SU-DHL-6 (cell line): ENCODE data around the gene EMC10.

Experiments used
- H2AFZ ChIP-seq: fragments of 200-600 bp; sonication (generic); 2 replicates; pipeline ENCODE4 v1.6.1; 2014; ENCODE audit warnings: low read depth, mild to moderate bottlenecking, moderate library complexity, mixed read lengths, antibody characterized with exemption, low read length; ENCODE audit not compliant: severe bottlenecking
- H3F3A ChIP-seq: fragments of 200-600 bp; shearing (Covaris generic); 2 replicates; pipeline ENCODE4 v1.6.0; 2016; ENCODE audit warnings: antibody characterized with exemption, mild to moderate bottlenecking; ENCODE audit not compliant: insufficient read depth
- H3K27ac ChIP-seq: fragments of 200-600 bp; sonication (generic); 2 replicates; pipeline ENCODE4 v1.5.1; 2016; ENCODE audit warnings: low read depth, mild to moderate bottlenecking, low read length, moderate library complexity, mixed read lengths
- H3K27me3 ChIP-seq: fragments of 200-600 bp; sonication (generic), shearing (Covaris generic); 2 replicates; pipeline ENCODE4 v1.6.0; 2014; ENCODE audit warnings: mild to moderate bottlenecking, low read length
- H3K36me3 ChIP-seq: fragments of 200-600 bp; sonication (generic); 2 replicates; pipeline ENCODE4 v1.6.1; 2014; ENCODE audit warnings: mild to moderate bottlenecking, low read length, mixed read lengths
- H3K4me2 ChIP-seq: fragments of 300-600, 200-600 bp; shearing (Covaris generic), sonication (generic); 2 replicates; pipeline ENCODE4 v1.6.0; 2014; ENCODE audit warnings: low read length, low read depth, mild to moderate bottlenecking; ENCODE audit not compliant: poor library complexity, severe bottlenecking
- H3K4me3 ChIP-seq: fragments of 200-600 bp; sonication (generic); 2 replicates; pipeline ENCODE4 v1.5.1; 2014; ENCODE audit warnings: antibody characterized with exemption, low read length, mild to moderate bottlenecking, mixed read lengths; ENCODE audit not compliant: insufficient read depth, poor library complexity, severe bottlenecking
- H3K79me2 ChIP-seq: fragments of 200-600 bp; sonication (generic); 2 replicates; pipeline ENCODE4 v1.6.1; 2014; ENCODE audit warnings: mild to moderate bottlenecking, low read length, moderate library complexity; ENCODE audit not compliant: insufficient read depth
- H3K9ac ChIP-seq: fragments of 200-600 bp; sonication (generic); 2 replicates; pipeline ENCODE4 v1.7.0; 2014; ENCODE audit warnings: mild to moderate bottlenecking, low read length
- H3K9me2 ChIP-seq: fragments of 200-600 bp; sonication (generic); replicated peaks from 2 replicates; pipeline ENCODE4 v1.6.1; 2014; ENCODE audit warnings: low read length; ENCODE audit not compliant: insufficient read depth
- H3K9me3 ChIP-seq: fragments of 200-600 bp; sonication (generic); 2 replicates; pipeline ENCODE4 v1.6.1; 2014; ENCODE audit warnings: low read length, mixed read lengths; ENCODE audit not compliant: insufficient read depth
- H4K20me1 ChIP-seq: fragments of 200-600 bp; sonication (generic); 2 replicates; pipeline ENCODE4 v1.6.1; 2014; ENCODE audit warnings: low read depth, mild to moderate bottlenecking, antibody characterized with exemption, low read length, moderate library complexity, mixed read lengths
- EZH2phosphoT487 ChIP-seq: fragments of 200-600 bp; sonication (generic), shearing (Covaris generic); conservative IDR thresholded peaks from 2 replicates; pipeline ENCODE4 v1.6.1; 2018; ENCODE audit warnings: mild to moderate bottlenecking, antibody characterized with exemption, low read length, moderate library complexity, mixed read lengths
- TF ChIP-seq, protein P1 (sequence below): fragments of 200-600 bp; sonication (generic); IDR thresholded peaks from one replicate; pipeline ENCODE4 v1.5.1; 2017; ENCODE audit warnings: antibody characterized with exemption, mild to moderate bottlenecking, low read length, moderate library complexity; ENCODE audit not compliant: insufficient read depth, poor library complexity, severe bottlenecking

The EMC10 gene

GRCh38 chr19:50537306-50537685 is 61.0 kb downstream of the EMC10 start:
- no peak overlapping the region for H2AFZ ChIP-seq
- H3K36me3 ChIP-seq = no peaks in the 10 kb centered on the region

DNA sequence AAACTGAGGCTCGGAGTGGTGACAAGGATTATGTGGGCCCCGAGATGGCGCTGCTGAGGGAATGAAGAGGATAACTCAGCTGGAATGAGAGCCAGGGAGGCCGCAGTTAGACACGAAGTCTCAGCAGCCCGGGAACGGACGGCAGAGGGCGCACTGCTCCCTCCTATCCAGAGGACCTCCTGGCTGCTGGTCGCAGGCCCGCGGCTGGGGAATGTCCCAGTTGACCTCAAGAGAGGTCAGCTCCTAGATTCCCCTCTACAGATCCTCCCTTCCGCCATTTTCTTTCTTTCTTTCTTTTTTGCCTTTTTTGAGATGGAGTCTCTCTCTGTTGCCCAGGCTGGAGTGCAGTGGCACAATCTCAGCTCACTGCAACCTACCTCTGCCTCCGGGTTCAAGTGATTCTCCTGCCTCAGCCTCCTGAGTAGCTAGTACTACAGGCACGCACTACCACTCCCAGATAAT is 61.5 kb downstream of the EMC10 start:
- Histone ChIP-seq H3K27me3 (no peaks in the 10 kb centered on the region), H3K9ac (no peak overlapping the region), H4K20me1 (no peaks in the 10 kb centered on the region), H3K9me3 (no peaks in the 10 kb centered on the region), H3K4me2 (no peak overlapping the region), H3K27ac (no peak overlapping the region), H3F3A (no peaks in the 10 kb centered on the region), H3K36me3 (no peaks in the 10 kb centered on the region), H2AFZ (no peak overlapping the region), H3K79me2 (no peaks in the 10 kb centered on the region), H3K9me2 (no peaks in the 10 kb centered on the region), H3K4me3 (no peak overlapping the region)
- TF ChIP-seq, protein P1, sequence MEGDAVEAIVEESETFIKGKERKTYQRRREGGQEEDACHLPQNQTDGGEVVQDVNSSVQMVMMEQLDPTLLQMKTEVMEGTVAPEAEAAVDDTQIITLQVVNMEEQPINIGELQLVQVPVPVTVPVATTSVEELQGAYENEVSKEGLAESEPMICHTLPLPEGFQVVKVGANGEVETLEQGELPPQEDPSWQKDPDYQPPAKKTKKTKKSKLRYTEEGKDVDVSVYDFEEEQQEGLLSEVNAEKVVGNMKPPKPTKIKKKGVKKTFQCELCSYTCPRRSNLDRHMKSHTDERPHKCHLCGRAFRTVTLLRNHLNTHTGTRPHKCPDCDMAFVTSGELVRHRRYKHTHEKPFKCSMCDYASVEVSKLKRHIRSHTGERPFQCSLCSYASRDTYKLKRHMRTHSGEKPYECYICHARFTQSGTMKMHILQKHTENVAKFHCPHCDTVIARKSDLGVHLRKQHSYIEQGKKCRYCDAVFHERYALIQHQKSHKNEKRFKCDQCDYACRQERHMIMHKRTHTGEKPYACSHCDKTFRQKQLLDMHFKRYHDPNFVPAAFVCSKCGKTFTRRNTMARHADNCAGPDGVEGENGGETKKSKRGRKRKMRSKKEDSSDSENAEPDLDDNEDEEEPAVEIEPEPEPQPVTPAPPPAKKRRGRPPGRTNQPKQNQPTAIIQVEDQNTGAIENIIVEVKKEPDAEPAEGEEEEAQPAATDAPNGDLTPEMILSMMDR = peak; percentile 63
- no peak for TF ChIP-seq EZH2phosphoT487

More at GRCh38 chr19:50537306-50537685, 61.0 kb downstream of the EMC10 start:
- H3F3A ChIP-seq = no peaks in the 10 kb centered on the region
- H3K27me3 ChIP-seq = no peaks in the 10 kb centered on the region
- H3K9me3 ChIP-seq = no peaks in the 10 kb centered on the region
- no peaks in the 10 kb centered on the region for H3K9me2 ChIP-seq
- no peaks in the 10 kb centered on the region for H3K79me2 ChIP-seq
- H4K20me1 ChIP-seq = no peaks in the 10 kb centered on the region
- no peak overlapping the region for H3K27ac ChIP-seq
- no peak overlapping the region for H3K4me3 ChIP-seq
- no peak for TF ChIP-seq EZH2phosphoT487
- TF ChIP-seq, protein P1 = no peak
- H3K4me2 ChIP-seq = no peak overlapping the region
- H3K9ac ChIP-seq = no peak overlapping the region
